RWPE1 (cell line): Measurements from ENCODE around the gene BMP8B.

Experiments used
- CTCF ChIA-PET: fragments of 350-600 bp; sonication (Branson Sonifier 250); formaldehyde crosslinking; extraction: SDS; loops from one replicate; lab custom pipeline; 2021; lab: Yijun Ruan, JAX
- POLR2A ChIA-PET: fragments of 400-600 bp; formaldehyde crosslinking; extraction: SDS; loops from one replicate; lab custom pipeline; 2020; ENCODE audit warnings: antibody characterized with exemption; ENCODE audit not compliant: low non-redundant PET; lab: Yijun Ruan, JAX
- DNase-seq: peaks from one replicate; pipeline ENCODE4 v3.0.0; 2012; ENCODE audit warnings: low spot score
- H3K27ac ChIP-seq: fragments of 450-650 bp; 2 replicates; pipeline ENCODE4 v1.5.1; 2017
- CTCF ChIP-seq: fragments of 450-650 bp; conservative IDR thresholded peaks from 2 replicates; pipeline ENCODE4 v1.5.1; 2017; ENCODE audit warnings: low read depth, mild to moderate bottlenecking

Gene BMP8B

GRCh38 chr1:39753132-39754025 lies 35.3 kb downstream of the BMP8B start:
- TF ChIP-seq CTCF = no peak
- POLR2A ChIA-PET = interaction anchor here (0.6 kb wide), 1 partner anchor 15 kb away, joined by 6 read pairs; no protein-coding TSS in a partner anchor
- no peak overlapping the region for H3K27ac ChIP-seq
- no peak for DNase-seq
- CTCF ChIA-PET = interaction anchor here (0.6 to 1.5 kb wide), 2 partner anchors 100 to 659 kb away, joined by 6 to 7 read pairs; no protein-coding TSS in a partner anchor

- no peak overlapping the region for H3K27ac ChIP-seq
- ChIA-PET CTCF (interaction anchor here (1.5 kb wide), 1 partner anchor 99 kb away, joined by 7 read pairs; no protein-coding TSS in a partner anchor), POLR2A (no interaction called here)
- TF ChIP-seq CTCF = no peak
- no peak for DNase-seq
These were observed 36.0 kb downstream of the BMP8B start for GRCh38 chr1:39752703-39753102.

- CTCF ChIA-PET = no interaction called here
- no peak overlapping the region for H3K27ac ChIP-seq
- no peak for TF ChIP-seq CTCF
- POLR2A ChIA-PET = no interaction called here
- no peak for DNase-seq
These were observed 37.1 kb downstream of the BMP8B start for GRCh38 chr1:39751595-39751994.

DNA sequence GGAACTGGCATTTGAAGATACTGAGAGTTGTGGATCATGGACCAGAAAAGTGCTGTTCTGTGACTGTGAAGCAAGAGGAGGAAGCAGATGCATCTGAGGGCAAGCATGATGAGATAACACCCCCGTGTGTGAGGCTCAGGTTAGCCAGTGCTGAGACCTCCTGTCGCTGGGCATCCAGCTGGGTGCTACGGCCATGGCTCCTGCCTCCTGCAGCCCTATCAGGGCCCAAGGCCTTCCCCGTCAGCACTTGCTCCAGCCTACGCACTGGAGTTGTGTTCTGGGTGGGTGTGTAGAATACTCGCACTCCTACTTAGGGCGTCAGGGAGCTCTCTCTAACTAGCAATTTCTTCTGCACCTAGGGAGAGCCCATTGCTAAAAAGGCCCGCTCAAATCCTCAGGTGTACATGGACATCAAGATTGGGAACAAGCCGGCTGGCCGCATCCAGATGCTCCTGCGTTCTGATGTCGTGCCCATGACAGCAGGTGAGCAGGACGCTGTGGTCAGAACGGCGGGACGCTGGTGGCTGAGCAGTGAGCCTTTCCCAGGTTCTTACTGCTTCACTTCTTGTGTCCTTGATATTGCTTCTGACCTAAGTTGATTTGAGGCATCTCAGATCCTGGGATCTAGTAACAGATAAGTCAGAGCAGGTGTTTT lies 43.5 kb downstream of the BMP8B start:
- TF ChIP-seq CTCF = no peak
- no peak overlapping the region for H3K27ac ChIP-seq
- ChIA-PET CTCF (no interaction called here), POLR2A (no interaction called here)
- no peak for DNase-seq

DNA sequence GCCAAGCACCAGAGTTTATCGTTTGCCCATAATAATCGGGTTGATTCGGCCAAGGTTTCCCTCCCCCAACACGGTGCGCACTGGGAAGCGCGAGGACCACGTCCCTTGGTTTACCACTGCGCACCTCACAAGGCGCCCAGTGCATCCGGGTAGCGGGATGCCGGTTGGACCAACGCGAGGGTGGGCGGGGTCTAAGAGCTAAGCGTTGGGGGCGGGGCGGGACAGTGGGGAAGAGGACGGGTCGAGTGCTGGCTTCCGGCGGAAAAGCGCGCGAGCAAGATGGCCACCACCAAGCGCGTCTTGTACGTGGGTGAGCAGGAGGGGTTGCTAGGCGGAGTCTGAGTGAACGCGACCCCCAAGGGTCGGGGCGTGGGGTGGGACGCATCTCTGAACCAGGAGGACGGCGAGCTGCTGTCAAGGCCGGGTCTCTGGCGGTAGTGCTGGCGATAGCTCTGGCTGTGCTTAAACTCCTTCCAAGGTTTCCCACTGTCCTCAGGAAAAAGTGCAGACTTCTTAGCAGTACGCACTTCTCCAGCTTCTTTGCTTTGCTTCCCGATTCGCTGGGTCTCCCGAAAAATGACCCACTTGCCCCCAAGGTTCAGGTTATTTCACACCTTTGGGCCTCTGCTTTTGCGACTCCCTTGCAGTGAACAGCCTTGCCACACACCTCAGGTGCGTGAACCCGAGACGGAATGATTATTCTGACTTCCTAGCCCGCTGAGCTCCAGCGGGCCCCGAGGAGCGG lies 49.9 kb downstream of the BMP8B start, which contains the start of gene PPIE:
Gene PPIE (plus strand): TSS at position 261 of the 745 bp plus-strand sequence. CDS start 19 bp downstream, at position 280.
- no peak for TF ChIP-seq CTCF
- H3K27ac ChIP-seq = peak within 1 kb of the TSS; percentile 68
- POLR2A ChIA-PET = interaction anchor here (0.5 to 1.3 kb wide), 9 partner anchors 15 to 643 kb away, joined by 3 to 8 read pairs (median 4); partner anchors contain the start of gene BMP8B
- DNase-seq = peak; percentile 89
- CTCF ChIA-PET = interaction anchor here (0.5 to 0.6 kb wide), 4 partner anchors 19 to 566 kb away, joined by 3 to 7 read pairs (median 5); no protein-coding TSS in a partner anchor
